HG03039 (cell line): ENCODE data around the gene APCDD1.
"Not testable (repeated sequence)": the region's sequence is repeated elsewhere in the genome, so short reads cannot be mapped to it uniquely, and the experiment has no call there.

Experiments
- ATAC-seq: cut with Tn5 transposase; IDR thresholded peaks from one replicate; pipeline ENCODE4 v1.9.1; 2021; ENCODE audit warnings: mild to moderate bottlenecking, moderate library complexity; ENCODE audit not compliant: unreplicated experiment

Gene APCDD1

DNA sequence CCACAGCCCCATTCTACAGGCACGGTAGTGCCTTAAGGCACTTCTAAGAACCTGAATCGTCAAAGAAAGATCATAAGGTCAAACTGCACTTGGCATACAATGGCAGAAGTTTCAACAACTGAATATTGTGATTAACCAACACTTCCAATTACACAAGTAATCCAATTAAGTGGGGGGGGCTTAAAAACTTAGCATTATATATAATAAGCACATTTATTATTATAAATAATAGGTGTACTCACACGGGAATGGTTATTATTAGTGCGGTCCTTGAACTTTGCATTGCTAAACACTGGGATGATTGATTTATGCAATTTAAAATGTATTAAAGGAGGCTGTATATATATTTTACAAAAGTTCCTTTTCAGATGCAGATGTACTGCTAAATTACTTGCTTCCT lies 7.6 kb downstream of the APCDD1 start:
- no peak for ATAC-seq

DNA sequence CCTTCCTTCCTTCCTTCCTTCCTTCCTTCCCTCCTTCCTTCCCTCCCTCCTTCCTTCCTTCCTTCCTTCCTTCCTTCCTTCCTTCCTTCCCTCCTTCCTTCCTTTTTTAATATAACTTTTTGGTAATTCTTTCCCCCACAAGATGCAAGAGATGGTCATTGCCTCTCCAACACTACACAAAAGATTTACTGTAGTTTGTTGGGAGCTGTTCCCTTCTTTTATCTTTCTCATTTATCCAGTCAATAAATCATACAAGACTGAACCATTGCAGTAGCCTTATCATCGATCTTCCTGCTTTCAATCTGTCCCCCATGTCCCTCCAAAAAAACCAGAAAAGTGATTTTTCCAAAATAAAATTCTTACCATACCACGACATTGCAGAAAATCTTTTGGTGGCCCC lies 8.2 kb downstream of the APCDD1 start:
- ATAC-seq = no peak

DNA sequence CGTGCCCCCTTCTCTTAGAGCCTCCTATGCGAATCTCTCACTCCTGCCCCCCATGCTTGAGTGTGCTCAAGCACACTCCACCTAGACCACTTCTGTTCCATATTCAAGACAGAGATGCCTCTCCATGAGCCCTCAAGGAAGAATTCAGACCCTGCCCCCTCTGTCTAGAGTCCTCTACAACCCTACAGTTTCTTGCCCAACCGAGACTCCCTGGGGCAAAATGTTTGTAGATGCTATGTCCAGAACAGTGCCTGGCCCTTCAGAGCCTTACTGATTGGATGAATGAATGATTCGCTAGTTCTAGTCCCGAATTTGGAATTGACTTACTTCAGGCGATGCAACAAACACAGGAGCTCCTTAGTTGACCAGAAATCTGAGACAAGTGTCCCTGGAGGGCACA lies 8.7 kb downstream of the APCDD1 start:
- ATAC-seq = no peak

DNA sequence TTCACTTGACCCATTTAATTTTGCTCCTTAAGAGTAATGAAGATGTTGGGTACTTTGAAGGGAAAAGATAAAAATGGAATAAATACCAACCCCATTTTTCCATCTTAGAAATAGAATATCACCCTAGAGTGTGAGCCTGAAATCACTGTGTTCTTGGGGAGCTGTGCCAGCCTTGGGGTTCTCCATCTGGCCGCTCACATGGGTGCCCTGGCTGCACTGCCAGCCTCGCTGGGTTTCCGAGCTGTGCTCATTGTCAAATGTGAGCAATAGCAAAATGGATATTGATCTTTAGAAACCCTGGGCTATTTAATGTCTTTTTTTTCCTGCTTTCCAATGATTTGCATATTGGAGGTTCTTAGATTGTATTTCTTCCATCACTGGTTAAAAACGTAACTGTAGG lies 9.3 kb downstream of the APCDD1 start:
- ATAC-seq = no peak

DNA sequence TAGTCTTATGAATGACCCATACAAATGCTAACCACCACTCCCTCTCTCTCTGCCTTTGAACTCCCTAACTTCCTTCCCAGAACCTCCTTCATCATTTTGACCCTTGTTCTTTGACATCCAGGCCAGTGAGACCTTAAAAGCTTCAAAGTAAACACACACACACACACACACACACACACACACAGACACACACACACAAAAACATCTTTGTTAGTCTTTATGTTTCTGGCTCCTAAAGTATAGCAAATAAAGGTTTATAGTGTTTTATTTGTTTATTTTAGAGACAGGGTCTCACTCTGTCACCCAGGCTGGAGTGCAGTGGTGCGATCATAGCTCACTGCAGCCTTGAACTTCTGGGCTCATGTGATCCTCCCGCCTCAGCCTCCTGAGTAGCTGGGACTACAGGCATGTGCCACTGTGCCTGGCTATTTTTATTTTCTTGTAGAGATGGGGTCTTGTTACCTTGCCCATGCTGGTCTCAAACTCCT lies 9.8 kb downstream of the APCDD1 start:
- not testable (repeated sequence) for ATAC-seq

DNA sequence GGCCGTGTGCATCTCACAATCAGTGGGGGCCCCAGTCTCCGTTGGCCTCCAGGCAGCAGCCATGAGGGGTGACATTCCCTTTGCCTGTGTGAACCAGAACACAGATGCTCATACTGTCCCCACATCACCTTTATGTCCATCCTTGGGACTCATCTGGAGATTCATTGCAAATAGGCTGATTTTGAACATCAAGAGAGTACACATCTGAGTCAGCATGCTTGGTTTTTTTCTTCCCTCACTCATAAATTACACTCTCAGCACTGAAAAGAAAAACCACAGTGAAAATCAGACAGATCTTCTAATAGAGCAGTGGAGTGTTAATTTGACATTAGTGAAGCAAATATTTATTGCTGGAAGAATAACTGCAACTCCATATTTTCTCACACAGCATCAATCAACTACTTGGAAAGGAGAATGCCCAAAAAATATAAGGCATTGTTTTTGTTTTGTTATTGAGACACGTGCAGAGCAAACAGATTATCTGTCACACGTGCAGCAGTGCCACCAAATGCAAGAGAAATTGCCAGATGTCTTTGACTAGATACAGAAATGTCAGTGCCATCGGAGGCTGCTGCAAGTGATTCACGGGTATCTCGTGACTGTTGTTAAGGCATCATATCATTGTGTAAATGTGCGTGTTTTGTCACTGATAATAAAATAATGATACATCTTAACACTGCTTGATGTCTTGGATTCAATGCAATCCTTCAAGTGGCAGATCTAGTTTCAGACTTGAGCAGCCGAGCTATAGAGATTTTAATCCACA lies 10.9 kb downstream of the APCDD1 start:
- ATAC-seq = no peak

DNA sequence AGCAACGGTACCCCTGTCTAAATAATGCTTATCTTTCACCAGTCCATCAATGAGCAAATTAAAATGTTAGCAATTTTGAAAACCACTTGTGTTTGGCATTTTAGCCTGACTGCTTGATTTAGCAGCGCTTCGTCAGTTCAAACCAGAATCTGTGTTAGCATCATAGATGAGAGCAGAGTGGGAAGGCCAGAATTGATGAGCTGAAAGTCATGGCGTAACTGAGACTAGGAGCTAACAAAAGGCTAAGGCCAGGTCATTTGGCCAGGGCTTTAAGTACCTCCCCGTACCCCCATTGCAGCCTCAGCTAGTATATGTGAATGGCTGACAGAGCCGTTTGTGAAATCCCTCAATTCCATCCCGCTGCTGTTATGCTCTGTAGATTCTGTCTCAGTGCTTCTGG lies 16.0 kb downstream of the APCDD1 start:
- no peak for ATAC-seq

DNA sequence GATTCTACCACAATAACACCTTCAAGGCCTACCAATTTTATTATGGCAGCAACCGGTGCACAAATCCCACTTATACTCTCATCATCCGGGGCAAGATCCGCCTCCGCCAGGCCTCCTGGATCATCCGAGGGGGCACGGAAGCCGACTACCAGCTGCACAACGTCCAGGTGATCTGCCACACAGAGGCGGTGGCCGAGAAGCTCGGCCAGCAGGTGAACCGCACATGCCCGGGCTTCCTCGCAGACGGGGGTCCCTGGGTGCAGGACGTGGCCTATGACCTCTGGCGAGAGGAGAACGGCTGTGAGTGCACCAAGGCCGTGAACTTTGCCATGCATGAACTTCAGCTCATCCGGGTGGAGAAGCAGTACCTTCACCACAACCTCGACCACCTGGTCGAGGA lies 17.1 kb downstream of the APCDD1 start:
- no peak for ATAC-seq

DNA sequence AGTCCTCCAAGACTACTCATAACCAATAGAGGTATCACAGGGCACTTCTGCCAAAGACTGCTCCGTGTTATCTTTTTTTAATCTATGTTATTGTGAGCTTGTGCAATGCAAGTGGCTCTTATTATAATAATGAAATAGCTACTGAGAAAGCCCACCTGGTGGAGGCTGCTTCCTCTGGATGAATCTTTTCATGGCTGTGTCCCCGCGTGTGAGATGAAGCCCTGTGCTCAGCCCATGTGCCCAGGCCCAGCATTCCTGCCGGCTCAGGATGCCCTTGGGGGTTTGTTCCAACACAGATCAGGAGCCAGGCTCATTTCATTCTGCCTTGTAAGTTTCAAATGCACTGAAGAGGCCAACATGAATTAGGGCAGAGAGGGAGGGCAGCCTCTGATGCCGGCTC lies 18.7 kb downstream of the APCDD1 start:
- no peak for ATAC-seq

DNA sequence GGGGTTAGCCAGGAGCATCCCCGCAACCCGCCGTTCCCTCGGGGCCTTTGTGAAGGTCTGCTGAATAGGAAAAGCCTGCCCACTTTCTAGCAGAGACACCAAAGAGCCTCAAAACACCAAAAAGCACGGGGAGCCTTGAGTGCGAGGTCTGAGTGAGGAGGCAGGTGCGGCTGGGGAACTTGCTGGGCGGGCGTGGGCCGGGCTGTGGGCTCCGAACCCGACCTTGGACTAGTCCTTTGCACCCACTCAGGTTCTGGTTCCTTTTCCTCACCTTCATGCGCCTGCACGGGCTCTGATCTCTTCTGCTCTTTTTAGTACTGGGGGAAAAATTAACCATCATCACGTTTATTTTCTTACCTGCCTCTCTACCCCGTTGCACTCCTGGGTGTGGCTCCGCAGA lies 19.9 kb downstream of the APCDD1 start:
- no peak for ATAC-seq

DNA sequence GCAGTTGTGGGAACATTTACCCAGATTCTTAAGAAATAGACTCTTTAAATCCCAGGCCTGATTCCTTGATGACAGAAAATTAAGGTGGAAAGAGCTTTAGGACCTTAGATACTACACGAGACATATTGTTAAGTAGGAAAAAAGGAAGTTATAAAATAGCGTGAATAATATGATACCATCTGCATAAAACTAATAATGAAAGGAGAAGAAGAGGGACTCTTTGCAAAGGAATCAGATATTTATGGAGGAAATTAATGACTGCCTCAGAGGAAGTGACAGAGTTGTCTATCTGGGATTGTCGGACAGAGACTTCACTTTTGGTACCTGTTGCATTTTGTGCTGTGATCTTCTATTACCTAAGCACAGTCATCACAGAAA lies 20.8 kb downstream of the APCDD1 start:
- ATAC-seq = no peak

DNA sequence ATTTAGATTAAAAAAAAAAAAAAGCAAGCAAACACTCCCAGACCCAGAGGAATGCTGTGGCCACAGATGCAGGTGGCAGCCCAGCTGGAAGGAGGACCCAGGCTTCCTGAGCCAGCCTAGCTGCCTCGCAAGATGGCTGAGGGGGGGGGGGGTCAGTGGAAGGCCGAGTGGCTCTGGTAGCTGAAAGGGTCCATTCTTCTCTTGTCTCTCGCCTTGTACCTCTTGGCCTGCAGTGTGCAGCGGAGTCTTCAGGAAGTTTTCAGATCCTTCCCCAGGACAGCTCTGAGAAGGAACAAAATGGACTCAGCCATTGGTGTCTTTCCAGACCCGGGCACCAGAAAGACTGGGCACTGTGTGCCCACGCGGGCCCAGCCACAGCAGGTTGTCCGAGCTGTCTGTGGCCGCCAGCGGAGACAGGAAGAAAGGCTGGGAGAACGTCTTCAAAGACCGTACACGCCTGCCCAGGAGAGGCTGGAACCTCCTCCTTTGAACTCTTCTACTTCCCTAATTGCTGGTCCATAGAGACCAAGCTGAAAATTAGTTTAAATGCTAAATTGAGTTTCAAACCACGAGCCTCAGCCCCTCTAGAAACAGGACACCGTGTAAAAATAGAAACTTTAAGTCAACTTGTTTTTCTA lies 21.3 kb downstream of the APCDD1 start:
- ATAC-seq = no peak

DNA sequence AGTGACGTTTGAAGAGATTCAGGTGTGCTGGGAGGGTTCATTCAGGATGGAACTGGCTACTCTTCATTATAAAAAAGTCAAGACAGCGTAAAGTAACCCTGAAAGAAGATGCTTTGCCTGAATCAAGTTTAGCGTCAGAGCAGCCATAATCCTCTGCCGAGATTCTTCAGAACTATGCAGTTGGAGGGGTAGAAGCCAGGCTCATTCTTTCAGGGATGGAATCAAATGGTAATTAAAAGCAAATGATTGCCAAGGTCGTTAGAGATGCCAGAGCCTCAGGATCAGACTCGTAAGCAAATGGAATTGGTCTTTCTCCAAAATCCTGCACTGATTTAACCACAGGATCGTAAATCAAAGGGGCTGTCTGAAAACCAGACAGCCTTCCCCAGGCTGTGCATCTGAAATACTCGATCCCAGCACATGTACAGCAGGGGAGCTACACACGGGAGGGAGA lies 21.9 kb downstream of the APCDD1 start:
- ATAC-seq = no peak

DNA sequence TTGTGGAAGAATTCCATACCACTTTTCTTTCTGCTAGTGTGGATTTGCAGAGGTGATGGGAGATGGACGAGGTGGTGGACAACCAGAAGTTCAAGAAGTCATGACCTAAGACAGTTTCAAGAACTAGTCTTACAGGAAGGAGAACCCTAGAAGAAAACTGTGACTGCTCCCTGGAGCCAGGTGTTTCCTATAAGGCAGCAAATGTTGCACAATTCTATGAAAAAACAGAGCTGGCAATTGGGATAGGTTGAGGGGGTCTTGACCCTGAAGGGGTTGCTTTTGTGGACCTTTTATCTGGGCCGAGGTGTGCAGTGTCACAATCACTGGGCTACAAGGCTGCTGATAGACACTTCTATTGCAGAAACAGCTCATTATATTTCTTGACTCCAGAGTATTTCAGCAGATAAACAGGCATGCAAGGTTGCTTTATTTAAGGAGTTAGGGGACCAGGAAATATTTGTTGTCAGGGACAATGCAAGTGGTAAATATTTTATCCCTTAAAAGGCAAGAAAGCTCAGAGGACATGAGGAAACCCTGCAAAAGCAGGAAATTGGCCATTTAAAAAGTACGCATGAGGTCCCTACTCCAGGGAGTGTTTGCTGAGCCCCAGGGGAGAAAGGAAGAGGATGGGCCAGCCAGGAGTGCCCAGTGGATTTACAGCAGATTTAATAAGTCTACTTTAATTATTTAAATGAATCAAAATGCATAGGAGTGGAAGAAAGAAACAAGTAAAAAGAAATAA lies 22.9 kb downstream of the APCDD1 start:
- no peak for ATAC-seq

DNA sequence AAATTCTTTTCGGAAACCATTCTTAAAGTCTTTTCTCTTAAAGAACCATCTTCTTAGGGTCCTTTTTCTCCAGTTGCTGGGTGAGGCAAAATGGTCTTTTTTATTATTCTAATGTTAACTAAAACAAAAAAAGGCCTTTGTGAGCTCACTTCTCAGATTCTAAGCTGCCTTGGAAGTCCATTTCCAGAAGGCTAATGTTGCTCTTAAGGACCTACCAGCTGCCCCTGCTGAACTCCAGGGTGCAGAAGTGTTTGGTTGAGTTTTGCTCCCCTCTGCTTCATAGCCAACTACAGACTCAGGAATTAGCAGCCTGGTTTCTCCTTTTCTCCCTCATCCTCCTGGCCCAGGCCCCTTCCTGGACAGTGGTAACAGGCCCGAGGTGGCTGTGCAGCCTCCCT lies 23.4 kb downstream of the APCDD1 start:
- no peak for ATAC-seq

DNA sequence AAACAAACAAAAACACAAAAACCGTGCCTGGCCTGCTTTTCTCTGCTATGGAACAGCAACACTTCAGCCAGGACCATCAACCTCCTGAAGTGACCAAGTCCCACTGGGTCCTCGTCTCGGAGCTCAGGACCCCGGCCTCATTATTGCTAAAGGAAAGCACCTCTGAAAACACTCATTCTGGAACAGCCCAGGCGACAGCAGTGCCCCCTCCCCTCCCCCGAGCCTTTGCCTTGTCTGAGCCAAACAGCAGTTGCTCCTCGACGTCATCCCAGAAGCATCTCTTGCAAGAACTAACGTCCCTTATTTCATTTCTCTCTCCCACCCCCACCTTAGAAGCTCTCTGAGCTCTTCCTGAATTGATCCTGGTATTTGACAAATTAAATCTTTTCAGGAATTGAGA lies 27.4 kb downstream of the APCDD1 start:
- ATAC-seq = no peak

DNA sequence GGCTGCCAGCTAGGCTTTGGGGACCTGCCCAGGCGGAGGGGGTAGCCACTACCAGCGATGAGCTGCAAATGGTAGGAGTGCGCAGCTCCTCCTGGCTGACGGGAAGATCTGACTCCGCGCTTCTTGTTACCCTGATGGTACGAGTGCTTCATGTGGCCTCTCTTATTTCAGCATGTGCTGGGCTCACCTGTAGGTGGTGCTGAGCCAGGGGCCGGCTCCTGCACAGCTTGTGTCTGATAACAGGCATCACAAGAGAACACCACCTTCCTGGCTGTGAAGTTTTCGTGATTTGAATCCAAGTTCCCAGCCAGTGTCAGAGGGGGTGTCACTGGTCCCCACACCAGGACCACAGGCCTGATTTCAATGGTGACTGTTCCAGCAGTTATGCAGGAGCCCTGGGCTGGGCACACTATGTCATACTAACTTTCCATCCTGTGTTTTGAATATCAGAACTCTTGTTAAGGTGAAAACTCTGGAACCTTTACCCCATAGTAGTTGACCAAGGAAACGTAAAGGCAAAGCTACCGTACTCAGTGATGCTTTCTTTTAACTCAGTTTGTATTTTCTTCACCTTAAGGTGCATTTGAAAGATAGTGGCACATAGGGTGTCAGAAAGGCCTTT lies 28.0 kb downstream of the APCDD1 start:
- ATAC-seq = peak; percentile 13

DNA sequence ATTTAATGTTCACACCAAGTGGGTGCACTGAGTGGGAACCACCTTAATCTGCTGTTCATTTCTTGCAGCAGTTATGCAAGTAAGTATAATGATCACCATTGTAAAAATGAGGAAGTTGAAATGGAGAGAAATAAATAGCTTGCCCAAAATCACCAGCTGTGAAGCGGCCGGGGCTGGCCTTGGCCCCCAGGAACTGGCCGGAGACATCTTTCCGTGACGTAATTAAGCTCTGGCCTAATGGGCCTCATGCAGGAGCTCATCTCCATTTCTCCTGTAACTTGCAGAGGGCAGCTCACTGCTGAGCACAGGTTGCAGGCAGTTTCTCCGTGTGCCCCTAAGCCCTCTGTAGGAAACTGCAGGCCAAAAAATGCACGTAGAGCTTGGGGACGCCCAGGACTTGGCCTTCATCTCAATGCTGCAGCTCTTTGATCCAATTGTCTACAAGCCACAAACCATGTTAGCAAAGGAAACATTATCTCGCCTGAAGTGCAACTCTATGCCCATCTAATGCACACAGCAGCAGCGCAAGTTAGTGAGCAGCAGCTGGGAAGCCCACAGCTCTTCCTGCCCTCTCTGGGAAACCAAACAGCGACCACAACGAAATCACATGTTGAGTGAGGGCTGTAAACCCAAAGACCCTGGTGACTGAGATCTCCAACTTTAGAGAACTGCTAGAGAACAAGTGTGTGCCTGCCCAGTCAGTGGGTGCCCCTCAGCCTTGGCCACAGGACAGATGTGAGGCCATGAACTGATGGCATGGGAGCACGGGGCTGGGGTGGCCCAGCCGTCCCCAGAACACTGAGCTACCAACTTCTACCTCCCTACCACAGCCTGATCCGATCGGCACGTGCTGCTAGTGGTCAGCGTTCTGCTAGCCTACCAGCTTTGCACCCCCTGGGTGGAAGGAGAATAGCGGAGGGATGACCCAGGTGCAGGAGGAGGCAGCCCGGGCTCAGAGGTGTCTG lies 28.8 kb downstream of the APCDD1 start:
- peak; percentile 44 for ATAC-seq

DNA sequence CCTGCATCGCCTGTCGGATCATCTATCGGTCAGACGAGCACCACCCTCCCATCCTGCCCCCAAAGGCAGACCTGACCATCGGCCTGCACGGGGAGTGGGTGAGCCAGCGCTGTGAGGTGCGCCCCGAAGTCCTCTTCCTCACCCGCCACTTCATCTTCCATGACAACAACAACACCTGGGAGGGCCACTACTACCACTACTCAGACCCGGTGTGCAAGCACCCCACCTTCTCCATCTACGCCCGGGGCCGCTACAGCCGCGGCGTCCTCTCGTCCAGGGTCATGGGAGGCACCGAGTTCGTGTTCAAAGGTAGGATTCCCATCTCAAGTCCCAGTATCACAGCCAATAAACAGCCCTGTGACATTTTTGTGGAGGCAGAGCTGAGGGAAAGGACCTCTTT lies 31.0 kb downstream of the APCDD1 start:
- no peak for ATAC-seq

DNA sequence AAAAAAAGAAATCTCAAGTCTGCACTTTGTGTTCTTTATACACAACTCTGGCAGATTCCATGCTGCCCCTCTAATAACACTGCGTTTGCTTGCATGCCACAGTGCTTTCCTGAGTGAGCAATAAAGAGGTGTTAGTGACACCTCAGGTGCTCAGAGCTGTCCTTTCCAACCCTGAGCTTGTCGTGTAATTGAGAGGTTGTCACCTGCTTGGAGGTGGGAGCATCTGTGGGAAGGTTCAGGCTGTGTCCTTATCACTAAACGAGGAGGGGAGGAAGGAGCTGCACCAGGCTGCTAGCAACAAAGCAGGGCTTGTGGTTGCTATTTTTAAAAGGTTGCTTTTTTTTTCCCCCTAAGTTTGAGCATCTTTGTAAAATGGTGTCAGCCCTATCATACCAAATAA lies 31.9 kb downstream of the APCDD1 start:
- no peak for ATAC-seq
